HEK293 (cell line): ENCODE data around the gene S100A13.

Experiments
- CTCF ChIA-PET: fragments of 350-600 bp; formaldehyde crosslinking; extraction: SDS; loops from one replicate; lab custom pipeline; 2021; ENCODE audit warnings: antibody characterized with exemption; lab: Yijun Ruan, JAX
- POLR2A ChIA-PET: fragments of 300-600 bp; formaldehyde crosslinking; extraction: SDS; loops from one replicate; lab custom pipeline; 2020; ENCODE audit warnings: antibody characterized with exemption, inconsistent platforms; lab: Yijun Ruan, JAX
- H3K27ac ChIP-seq: fragments of 200-500 bp; sonication (Bioruptor generic); 2 replicates; pipeline ENCODE4 v1.5.1; 2014; ENCODE audit warnings: low read depth, low read length, control low read depth, inconsistent platforms; ENCODE audit errors: extremely low read depth
- H3K36me3 ChIP-seq, 2 experiments: fragments of 200-500 bp in 1 of 2; sonication (Bioruptor generic) in 1 of 2; 1 replicate in 1 of 2; 2 replicates in 1 of 2; pipeline ENCODE4 v1.5.1; 2014 to 2017; ENCODE audit warnings: inconsistent platforms in 2 of 2, low read length in 2 of 2; ENCODE audit not compliant: control insufficient read depth in 2 of 2, insufficient read depth in 1 of 2
- H3K4me1 ChIP-seq: fragments of 200-500 bp; sonication (Bioruptor generic); 2 replicates; pipeline ENCODE4 v1.5.1; 2014; ENCODE audit warnings: mild to moderate bottlenecking, low read length, inconsistent platforms; ENCODE audit not compliant: control insufficient read depth, insufficient read depth
- H3K4me3 ChIP-seq: 2 replicates; pipeline ENCODE4 v1.5.1; 2011; ENCODE audit warnings: low read depth, mild to moderate bottlenecking, control low read depth, low read length, moderate library complexity
- H3K9me3 ChIP-seq: fragments of 200-500 bp; sonication (Bioruptor generic); 2 replicates; pipeline ENCODE4 v1.5.1; 2014; ENCODE audit warnings: low read depth, low read length, inconsistent platforms; ENCODE audit not compliant: control insufficient read depth, insufficient read depth
- AEBP2 ChIP-seq: fragments of 450-650 bp; formaldehyde crosslinking; IDR thresholded peaks from 2 replicates; pipeline ENCODE4 v1.5.1; 2016; ENCODE audit warnings: missing biosample characterization, missing genetic modification characterization, borderline replicate concordance
- BCL6B ChIP-seq: fragments of 450-650 bp; formaldehyde crosslinking; IDR thresholded peaks from 2 replicates; pipeline ENCODE4 v1.5.1; 2017; ENCODE audit warnings: missing biosample characterization, missing genetic modification characterization
- OSR2 ChIP-seq: fragments of 450-650 bp; formaldehyde crosslinking; IDR thresholded peaks from 2 replicates; pipeline ENCODE4 v1.5.1; 2016; ENCODE audit warnings: missing biosample characterization, missing genetic modification characterization
- PRDM1 ChIP-seq: fragments of 450-650 bp; formaldehyde crosslinking; IDR thresholded peaks from 2 replicates; pipeline ENCODE4; 2016; ENCODE audit warnings: missing biosample characterization, missing genetic modification characterization
- PRDM2 ChIP-seq: fragments of 450-650 bp; formaldehyde crosslinking; IDR thresholded peaks from 2 replicates; pipeline ENCODE4 v1.5.1; 2016; ENCODE audit warnings: missing biosample characterization, missing genetic modification characterization, borderline replicate concordance
- SCRT2 ChIP-seq: fragments of 450-650 bp; formaldehyde crosslinking; IDR thresholded peaks from 2 replicates; pipeline ENCODE4 v1.5.1; 2016; ENCODE audit warnings: missing biosample characterization, missing genetic modification characterization
- YY1 ChIP-seq: fragments of 450-650 bp; formaldehyde crosslinking; IDR thresholded peaks from 2 replicates; pipeline ENCODE4 v1.5.1; 2018; ENCODE audit warnings: missing biosample characterization, missing genetic modification characterization
- ZNF138 ChIP-seq: fragments of 450-650 bp; formaldehyde crosslinking; IDR thresholded peaks from 2 replicates; pipeline ENCODE4 v1.5.1; 2016; ENCODE audit warnings: missing biosample characterization, missing genetic modification characterization, borderline replicate concordance
- ZNF18 ChIP-seq: fragments of 450-650 bp; formaldehyde crosslinking; IDR thresholded peaks from 2 replicates; pipeline ENCODE4 v1.5.1; 2016; ENCODE audit warnings: missing biosample characterization, missing genetic modification characterization
- ZNF19 ChIP-seq: fragments of 450-650 bp; formaldehyde crosslinking; IDR thresholded peaks from 2 replicates; pipeline ENCODE4; 2016; ENCODE audit warnings: missing biosample characterization, missing genetic modification characterization, low read depth
- ZNF202 ChIP-seq: fragments of 450-650 bp; formaldehyde crosslinking; IDR thresholded peaks from 2 replicates; pipeline ENCODE4 v1.5.1; 2016; ENCODE audit warnings: missing biosample characterization, missing genetic modification characterization, borderline replicate concordance
- ZNF248 ChIP-seq: fragments of 450-650 bp; formaldehyde crosslinking; IDR thresholded peaks from 2 replicates; pipeline ENCODE4 v1.5.1; 2017; ENCODE audit warnings: missing biosample characterization, missing genetic modification characterization
- ZNF354C ChIP-seq: fragments of 450-650 bp; formaldehyde crosslinking; IDR thresholded peaks from 2 replicates; pipeline ENCODE4 v1.5.1; 2016; ENCODE audit warnings: missing biosample characterization, missing genetic modification characterization, low read depth, borderline replicate concordance
- ZNF391 ChIP-seq: fragments of 450-650 bp; formaldehyde crosslinking; IDR thresholded peaks from 2 replicates; pipeline ENCODE4 v1.5.1; 2016; ENCODE audit warnings: low read depth, missing biosample characterization, missing genetic modification characterization, borderline replicate concordance
- ZNF501 ChIP-seq: fragments of 450-650 bp; formaldehyde crosslinking; IDR thresholded peaks from 2 replicates; pipeline ENCODE4 v1.5.1; 2016; ENCODE audit warnings: missing biosample characterization, missing genetic modification characterization
- ZNF529 ChIP-seq: fragments of 450-650 bp; formaldehyde crosslinking; IDR thresholded peaks from 2 replicates; pipeline ENCODE4 v1.5.1; 2017; ENCODE audit warnings: missing genetic modification characterization, missing biosample characterization; ENCODE audit not compliant: insufficient replicate concordance
- ZNF664 ChIP-seq: fragments of 450-650 bp; formaldehyde crosslinking; IDR thresholded peaks from 2 replicates; pipeline ENCODE4 v1.5.1; 2016; ENCODE audit warnings: missing biosample characterization, missing genetic modification characterization
- ZNF785 ChIP-seq: fragments of 450-650 bp; formaldehyde crosslinking; IDR thresholded peaks from 2 replicates; pipeline ENCODE4 v1.5.1; 2016; ENCODE audit warnings: missing biosample characterization, missing genetic modification characterization
- ZNF792 ChIP-seq: fragments of 450-650 bp; formaldehyde crosslinking; IDR thresholded peaks from 2 replicates; pipeline ENCODE4 v1.5.1; 2016; ENCODE audit warnings: missing biosample characterization, missing genetic modification characterization
- ZSCAN5A ChIP-seq: fragments of 450-650 bp; formaldehyde crosslinking; IDR thresholded peaks from 2 replicates; pipeline ENCODE4 v1.5.1; 2016; ENCODE audit warnings: missing biosample characterization, missing genetic modification characterization
- TF ChIP-seq, protein P1 (sequence below): fragments of 450-650 bp; formaldehyde crosslinking; conservative IDR thresholded peaks from 2 replicates; pipeline ENCODE4 v1.5.1; 2016; ENCODE audit warnings: low read depth, missing biosample characterization, missing genetic modification characterization

The S100A13 gene

GRCh38 chr1:153578490-153578889 lies 48.8 kb downstream of the S100A13 start (continued):
- TF ChIP-seq ZNF18 (tag by site-specific recombination) (no peak), PRDM2 (no peak), ZNF501 (tag by site-specific recombination) (no peak), OSR2 (tag by site-specific recombination) (no peak), ZNF529 (tag by site-specific recombination) (no peak), AEBP2 (no peak), ZNF785 (tag by site-specific recombination) (no peak), BCL6B (tag by site-specific recombination) (no peak)

- no peak overlapping the region for H3K4me3 ChIP-seq
- no peak overlapping the region for H3K27ac ChIP-seq
- H3K4me1 ChIP-seq = no peaks in the 10 kb centered on the region
- H3K9me3 ChIP-seq = no peaks in the 10 kb centered on the region
- no peaks in the 10 kb centered on the region for H3K36me3 ChIP-seq
- CTCF ChIA-PET = interaction anchor here (1.1 to 2.8 kb wide), 7 partner anchors 8 to 67 kb away, joined by 3 to 24 read pairs (median 5); partner anchors contain the start of genes S100A1 and S100A13
- POLR2A ChIA-PET = interaction anchor here (0.7 to 1.7 kb wide), 7 partner anchors 10 to 70 kb away, joined by 3 to 11 read pairs (median 5); partner anchors contain the start of genes CHTOP and S100A13
- TF ChIP-seq ZNF664 (tag by site-specific recombination) = no peak
- no peak for TF ChIP-seq YY1 (tag by site-specific recombination)
- no peak for TF ChIP-seq ZSCAN5A (tag by site-specific recombination)
- no peak for TF ChIP-seq ZNF202
- TF ChIP-seq ZNF19 (tag by site-specific recombination) = no peak
- TF ChIP-seq ZNF391 (tag by site-specific recombination) = no peak
- TF ChIP-seq ZNF138 (tag by site-specific recombination) = no peak
- TF ChIP-seq, protein P1, sequence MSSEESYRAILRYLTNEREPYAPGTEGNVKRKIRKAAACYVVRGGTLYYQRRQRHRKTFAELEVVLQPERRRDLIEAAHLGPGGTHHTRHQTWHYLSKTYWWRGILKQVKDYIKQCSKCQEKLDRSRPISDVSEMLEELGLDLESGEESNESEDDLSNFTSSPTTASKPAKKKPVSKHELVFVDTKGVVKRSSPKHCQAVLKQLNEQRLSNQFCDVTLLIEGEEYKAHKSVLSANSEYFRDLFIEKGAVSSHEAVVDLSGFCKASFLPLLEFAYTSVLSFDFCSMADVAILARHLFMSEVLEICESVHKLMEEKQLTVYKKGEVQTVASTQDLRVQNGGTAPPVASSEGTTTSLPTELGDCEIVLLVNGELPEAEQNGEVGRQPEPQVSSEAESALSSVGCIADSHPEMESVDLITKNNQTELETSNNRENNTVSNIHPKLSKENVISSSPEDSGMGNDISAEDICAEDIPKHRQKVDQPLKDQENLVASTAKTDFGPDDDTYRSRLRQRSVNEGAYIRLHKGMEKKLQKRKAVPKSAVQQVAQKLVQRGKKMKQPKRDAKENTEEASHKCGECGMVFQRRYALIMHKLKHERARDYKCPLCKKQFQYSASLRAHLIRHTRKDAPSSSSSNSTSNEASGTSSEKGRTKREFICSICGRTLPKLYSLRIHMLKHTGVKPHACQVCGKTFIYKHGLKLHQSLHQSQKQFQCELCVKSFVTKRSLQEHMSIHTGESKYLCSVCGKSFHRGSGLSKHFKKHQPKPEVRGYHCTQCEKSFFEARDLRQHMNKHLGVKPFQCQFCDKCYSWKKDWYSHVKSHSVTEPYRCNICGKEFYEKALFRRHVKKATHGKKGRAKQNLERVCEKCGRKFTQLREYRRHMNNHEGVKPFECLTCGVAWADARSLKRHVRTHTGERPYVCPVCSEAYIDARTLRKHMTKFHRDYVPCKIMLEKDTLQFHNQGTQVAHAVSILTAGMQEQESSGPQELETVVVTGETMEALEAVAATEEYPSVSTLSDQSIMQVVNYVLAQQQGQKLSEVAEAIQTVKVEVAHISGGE (tag by site-specific recombination) = no peak
- TF ChIP-seq ZNF354C = no peak
- TF ChIP-seq PRDM1 (tag by site-specific recombination) = no peak
- TF ChIP-seq ZNF792 (tag by site-specific recombination) = no peak
- TF ChIP-seq ZNF248 = no peak
- TF ChIP-seq SCRT2 (tag by site-specific recombination) = no peak
Measured at GRCh38 chr1:153577624-153578051, 49.7 kb downstream of the S100A13 start.
